Bone marrow (tissue), 2 donors: ENCODE measurements around the gene SHISAL2A.
"Not testable (repeated sequence)": the region's sequence is repeated elsewhere in the genome, so short reads cannot be mapped to it uniquely, and the experiment has no call there.

Experiments
- DNase-seq, 2 donors: peaks; one replicate each; lab custom pipeline; 2025; lab: John Stamatoyannopoulos, UW

The SHISAL2A gene

GRCh38 chr1:52684545-52684944 lies 51.6 kb downstream of the SHISAL2A start:
- DNase-seq, result no peak

DNA sequence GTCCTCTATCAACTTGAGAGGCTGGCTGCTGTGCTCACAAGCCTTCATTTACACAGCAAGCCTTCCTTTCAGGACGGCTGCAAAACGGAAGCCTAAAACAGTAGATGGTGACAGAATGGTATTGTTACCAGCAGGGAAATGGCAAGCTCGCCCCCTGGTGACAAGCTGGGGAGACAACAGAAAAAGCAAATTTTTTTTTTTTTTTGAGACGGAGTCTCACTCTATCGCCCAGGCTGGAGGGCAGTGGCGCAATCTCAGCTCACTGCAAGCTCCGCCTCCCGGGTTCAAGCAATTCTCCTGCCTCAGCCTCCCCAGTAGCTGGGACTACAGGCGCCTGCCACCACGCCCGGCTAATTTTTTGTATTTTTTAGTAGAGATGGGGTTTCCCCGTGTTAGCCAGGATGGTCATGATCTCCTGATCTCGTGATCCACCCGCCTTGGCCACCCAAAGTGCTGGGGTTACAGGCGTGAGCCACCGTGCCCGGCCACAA lies 53.3 kb downstream of the SHISAL2A start:
- peak; percentile 8 to 62 for DNase-seq

DNA sequence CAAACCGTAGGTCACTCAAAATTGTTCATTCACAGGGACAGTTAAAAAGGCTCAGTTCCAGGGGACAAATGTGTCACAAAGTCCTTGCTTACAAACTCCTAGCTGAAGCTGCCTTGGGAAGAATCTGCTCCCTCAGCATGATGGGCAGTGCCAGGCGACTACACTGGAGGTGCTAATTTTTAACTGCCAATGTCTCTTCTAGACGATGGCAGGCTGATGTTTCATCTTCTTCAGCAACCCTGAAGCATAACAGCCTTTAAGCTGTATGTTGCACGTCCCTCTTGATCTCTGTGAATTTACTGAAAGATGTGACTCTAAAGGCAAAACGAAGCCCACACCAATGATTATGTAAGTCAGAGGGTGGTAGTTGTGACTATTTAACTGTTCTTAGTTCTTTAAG lies 53.9 kb downstream of the SHISAL2A start:
- DNase-seq, result no peak

DNA sequence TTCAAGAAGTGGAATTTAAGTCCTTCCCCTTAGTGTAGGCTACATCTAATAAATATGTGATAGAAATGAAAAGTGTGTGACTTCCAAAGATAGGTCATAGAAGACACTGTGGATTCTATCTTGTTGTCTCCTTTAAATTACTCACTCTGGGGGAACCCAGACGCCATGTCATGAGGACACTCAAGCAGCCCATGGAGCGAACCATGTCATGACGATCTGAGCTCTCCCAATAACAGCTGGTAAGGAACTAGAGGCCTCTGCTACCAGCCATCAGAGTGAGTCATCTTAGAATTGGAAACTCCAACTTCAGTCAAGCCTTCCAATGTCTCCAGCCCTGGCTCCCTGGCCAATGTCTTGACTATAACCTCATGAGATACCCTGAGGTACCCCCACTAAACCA lies 58.9 kb downstream of the SHISAL2A start:
- DNase-seq, result no peak

GRCh38 chr1:52692697-52693096 lies 59.7 kb downstream of the SHISAL2A start:
- DNase-seq, result no peak

DNA sequence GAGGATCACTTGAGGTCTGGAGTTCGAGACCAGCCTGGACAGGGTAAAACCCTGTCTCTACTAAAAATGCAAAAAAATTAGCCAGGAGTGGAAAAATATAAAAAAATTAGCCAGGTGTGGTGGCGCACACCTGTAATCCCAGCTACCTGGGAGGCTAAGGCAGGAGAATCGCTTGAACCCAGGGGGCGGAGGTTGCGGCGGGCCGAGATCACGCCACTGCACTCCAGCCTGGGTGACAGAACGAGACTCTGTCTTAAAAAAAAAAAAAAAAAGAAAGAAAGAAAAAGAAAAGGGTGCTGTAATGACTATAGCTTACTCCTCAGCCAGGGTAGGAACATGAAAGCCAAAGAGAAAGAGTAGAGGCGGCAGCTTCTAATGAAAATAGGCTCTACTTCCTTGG lies 60.4 kb downstream of the SHISAL2A start:
- not testable (repeated sequence) for DNase-seq

GRCh38 chr1:52693843-52694242 lies 60.9 kb downstream of the SHISAL2A start:
- no peak for DNase-seq

DNA sequence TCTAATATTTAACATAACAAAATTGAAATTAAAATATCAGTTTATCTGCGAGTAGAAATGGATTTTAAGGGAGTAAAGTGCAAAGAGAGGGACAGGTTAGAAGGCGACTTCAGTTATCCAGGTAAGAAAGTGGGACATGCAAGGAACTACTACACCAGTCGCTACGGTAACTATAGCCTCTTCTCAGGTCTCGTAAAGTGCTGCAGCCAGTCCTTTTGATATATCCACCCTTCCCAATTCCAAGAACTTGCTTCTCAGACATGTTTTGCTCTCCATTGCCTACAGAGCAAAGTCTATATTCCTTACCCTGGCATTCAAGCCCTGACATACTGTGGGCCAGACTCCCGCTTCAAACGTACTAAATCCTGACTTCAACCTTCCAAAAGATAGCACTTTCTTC lies 62.7 kb downstream of the SHISAL2A start:
- DNase-seq, result no peak

GRCh38 chr1:52697795-52698674 lies 65.1 kb downstream of the SHISAL2A start, which contains the start of gene COA7:
COA7 (minus strand) TSS chr1:52698347; CDS start chr1:52698326, 21 bp downstream.
- DNase-seq, result peak; percentile 13 to 61

- DNase-seq, result peak; percentile 46 to 59
These were observed 70.2 kb downstream of the SHISAL2A start for GRCh38 chr1:52702886-52703787.

- DNase-seq, result no peak
These were observed 73.2 kb downstream of the SHISAL2A start for GRCh38 chr1:52706136-52706670.
